GM23338 (cell line): ENCODE results near the gene TMEM191B.
"Not testable (repeated sequence)": the region's sequence is repeated elsewhere in the genome, so short reads cannot be mapped to it uniquely, and the experiment has no call there.

Experiments used
- JUNB ChIP-seq: IDR thresholded peaks from one replicate; pipeline ENCODE4 v1.6.1; 2016; ENCODE audit warnings: antibody characterized with exemption; ENCODE audit not compliant: unreplicated experiment
- TF ChIP-seq, protein P1 (sequence below), 2 experiments: fragments of 200-600 bp in 1 of 2; sonication (generic) in 1 of 2; conservative IDR thresholded peaks; 2 replicates each; pipeline versions ENCODE4 v1.5.1 to v1.6.1; 2016 to 2017; ENCODE audit warnings: antibody characterized with exemption in 2 of 2, low read depth in 2 of 2, mild to moderate bottlenecking in 2 of 2, moderate library complexity in 1 of 2

GRCh38 chr22:18539994-18540393, 12.4 kb downstream of the TMEM191B start:
- TF ChIP-seq JUNB: not testable (repeated sequence)
- TF ChIP-seq, protein P1, sequence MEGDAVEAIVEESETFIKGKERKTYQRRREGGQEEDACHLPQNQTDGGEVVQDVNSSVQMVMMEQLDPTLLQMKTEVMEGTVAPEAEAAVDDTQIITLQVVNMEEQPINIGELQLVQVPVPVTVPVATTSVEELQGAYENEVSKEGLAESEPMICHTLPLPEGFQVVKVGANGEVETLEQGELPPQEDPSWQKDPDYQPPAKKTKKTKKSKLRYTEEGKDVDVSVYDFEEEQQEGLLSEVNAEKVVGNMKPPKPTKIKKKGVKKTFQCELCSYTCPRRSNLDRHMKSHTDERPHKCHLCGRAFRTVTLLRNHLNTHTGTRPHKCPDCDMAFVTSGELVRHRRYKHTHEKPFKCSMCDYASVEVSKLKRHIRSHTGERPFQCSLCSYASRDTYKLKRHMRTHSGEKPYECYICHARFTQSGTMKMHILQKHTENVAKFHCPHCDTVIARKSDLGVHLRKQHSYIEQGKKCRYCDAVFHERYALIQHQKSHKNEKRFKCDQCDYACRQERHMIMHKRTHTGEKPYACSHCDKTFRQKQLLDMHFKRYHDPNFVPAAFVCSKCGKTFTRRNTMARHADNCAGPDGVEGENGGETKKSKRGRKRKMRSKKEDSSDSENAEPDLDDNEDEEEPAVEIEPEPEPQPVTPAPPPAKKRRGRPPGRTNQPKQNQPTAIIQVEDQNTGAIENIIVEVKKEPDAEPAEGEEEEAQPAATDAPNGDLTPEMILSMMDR (conservative IDR thresholded peaks at IDR 0.05; ENCODE audit: low read depth in 2 of 2): not testable (repeated sequence)
